SIG-M5 treated with dmso at 0.1 percent for 504 hours (cell line): ENCODE measurements around the gene PCBD2.
"Not testable (repeated sequence)": the region's sequence is repeated elsewhere in the genome, so short reads cannot be mapped to it uniquely, and the experiment has no call there.

ENCODE experiments used
- DNase-seq: peaks from one replicate; lab custom pipeline; 2025; ENCODE audit not compliant: unreplicated experiment; lab: John Stamatoyannopoulos, UW

The PCBD2 gene

GRCh38 chr5:134998068-134998467 is 93.1 kb downstream of the PCBD2 start:
- not testable (repeated sequence) for DNase-seq

GRCh38 chr5:135004376-135004775 is 99.4 kb downstream of the PCBD2 start:
- DNase-seq: no peak

- DNase-seq: no peak
These were observed 100.1 kb downstream of the PCBD2 start for GRCh38 chr5:135005076-135005475.

GRCh38 chr5:135007305-135007704 is 102.4 kb downstream of the PCBD2 start:
- DNase-seq: no peak

GRCh38 chr5:135007749-135008363 is 102.9 kb downstream of the PCBD2 start:
- DNase-seq: no peak

- DNase-seq: no peak
These were observed 103.6 kb downstream of the PCBD2 start for GRCh38 chr5:135008556-135008955.

GRCh38 chr5:135008981-135009735 is 104.2 kb downstream of the PCBD2 start:
- no peak for DNase-seq

- DNase-seq: no peak
These were observed 105.0 kb downstream of the PCBD2 start for GRCh38 chr5:135009736-135010501.

GRCh38 chr5:135010502-135011354 is 105.8 kb downstream of the PCBD2 start:
- no peak for DNase-seq

- no peak for DNase-seq
These were observed 106.6 kb downstream of the PCBD2 start for GRCh38 chr5:135011355-135012032.

- no peak for DNase-seq
These were observed 107.2 kb downstream of the PCBD2 start for GRCh38 chr5:135012033-135012588.
